Trophoblast cell (in vitro differentiated cells and primary cell): ENCODE measurements around the gene SCLY.
A peak's percentile ranks its signal among the peaks of the same experiment; 100 is the strongest.
"Not testable (repeated sequence)": the region's sequence is repeated elsewhere in the genome, so short reads cannot be mapped to it uniquely, and the experiment has no call there.

ENCODE experiments used
- DNase-seq, 2 donors: peaks; one replicate each; pipeline ENCODE4 v3.0.0-alpha.2; 2016
- H2AFZ ChIP-seq: 2 replicates; pipeline ENCODE4 v1.6.1; 2013; ENCODE audit warnings: low read length, moderate library complexity, mild to moderate bottlenecking; ENCODE audit not compliant: insufficient read depth, poor library complexity
- H2AK5ac ChIP-seq: 2 replicates; pipeline ENCODE4 v1.6.1; 2013; ENCODE audit warnings: mild to moderate bottlenecking, low read length
- H2BK120ac ChIP-seq: 2 replicates; pipeline ENCODE4 v1.6.1; 2013; ENCODE audit warnings: low read length, mild to moderate bottlenecking, moderate library complexity; ENCODE audit not compliant: insufficient read depth, poor library complexity
- H2BK12ac ChIP-seq: 2 replicates; pipeline ENCODE4 v1.6.1; 2013; ENCODE audit warnings: mild to moderate bottlenecking, low read length, moderate library complexity
- H2BK5ac ChIP-seq: 2 replicates; pipeline ENCODE4 v1.6.1; 2013; ENCODE audit warnings: low read length, low read depth, moderate library complexity, mild to moderate bottlenecking; ENCODE audit not compliant: poor library complexity
- H3K14ac ChIP-seq: 2 replicates; pipeline ENCODE4 v1.6.1; 2013; ENCODE audit warnings: mild to moderate bottlenecking, low read length
- H3K18ac ChIP-seq: 2 replicates; pipeline ENCODE4 v1.6.1; 2013; ENCODE audit warnings: mild to moderate bottlenecking, low read length
- H3K23ac ChIP-seq: 2 replicates; pipeline ENCODE4 v1.6.1; 2013; ENCODE audit warnings: low read length
- H3K27ac ChIP-seq: 2 replicates; pipeline ENCODE4 v1.5.1; 2013; ENCODE audit warnings: low read depth, mild to moderate bottlenecking, inconsistent platforms, low read length, moderate library complexity
- H3K27me3 ChIP-seq: 2 replicates; pipeline ENCODE4 v1.6.1; 2013; ENCODE audit warnings: inconsistent platforms, mild to moderate bottlenecking, low read length, moderate library complexity; ENCODE audit not compliant: insufficient read depth
- H3K36me3 ChIP-seq, 2 experiments: 1 replicate in 1 of 2; 2 replicates in 1 of 2; pipeline ENCODE4 v1.6.1; 2013; ENCODE audit warnings: low read length in 2 of 2, mild to moderate bottlenecking in 2 of 2, moderate library complexity in 1 of 2; ENCODE audit not compliant: insufficient read depth in 2 of 2, control insufficient read depth in 1 of 2
- H3K4ac ChIP-seq: 2 replicates; pipeline ENCODE4 v1.6.1; 2013; ENCODE audit warnings: low read depth, mild to moderate bottlenecking, low read length, moderate library complexity
- H3K4me1 ChIP-seq, 2 experiments: 1 replicate in 1 of 2; 2 replicates in 1 of 2; pipeline ENCODE4 v1.6.1; 2013; ENCODE audit warnings: low read length in 2 of 2, mild to moderate bottlenecking in 2 of 2, moderate library complexity in 1 of 2; ENCODE audit not compliant: insufficient read depth in 2 of 2, control insufficient read depth in 1 of 2
- H3K4me2 ChIP-seq: 2 replicates; pipeline ENCODE4 v1.6.1; 2013; ENCODE audit warnings: inconsistent platforms, mild to moderate bottlenecking, low read length, moderate library complexity
- H3K4me3 ChIP-seq: 2 replicates; pipeline ENCODE4 v1.5.1; 2013; ENCODE audit warnings: mild to moderate bottlenecking, low read depth, low read length, inconsistent platforms
- H3K79me1 ChIP-seq: one replicate; pipeline ENCODE4 v1.6.1; 2013; ENCODE audit warnings: low read length
- H3K79me2 ChIP-seq: 2 replicates; pipeline ENCODE4 v1.6.1; 2013; ENCODE audit warnings: low read length, mild to moderate bottlenecking; ENCODE audit not compliant: control insufficient read depth, insufficient read depth, poor library complexity
- H3K9ac ChIP-seq: 2 replicates; pipeline ENCODE4 v1.6.1; 2013; ENCODE audit warnings: mild to moderate bottlenecking, low read length
- H3K9me3 ChIP-seq: 2 replicates; pipeline ENCODE4 v1.6.1; 2013; ENCODE audit warnings: low read depth, mild to moderate bottlenecking, control low read depth, inconsistent platforms, low read length; ENCODE audit not compliant: insufficient read depth
- H4K12ac ChIP-seq: 2 replicates; pipeline ENCODE4 v1.6.1; 2013; ENCODE audit warnings: low read depth, mild to moderate bottlenecking, low read length, moderate library complexity
- H4K8ac ChIP-seq: 2 replicates; pipeline ENCODE4 v1.6.1; 2013; ENCODE audit warnings: low read depth, mild to moderate bottlenecking, low read length, moderate library complexity
- H4K91ac ChIP-seq: one replicate; pipeline ENCODE4 v1.6.1; 2013; ENCODE audit warnings: low read depth, mild to moderate bottlenecking, low read length, moderate library complexity
- WGBS: extraction: QIAGEN DNeasy Blood & Tissue Kit; methylation state at CpG from one replicate; pipeline ENCODE4 v1.1.7; 2013; ENCODE audit warnings: missing lambda C conversion rate; ENCODE audit not compliant: insufficient read length, insufficient coverage; ENCODE audit errors: extremely low coverage; 5-methylcytosine and 5-hydroxymethylcytosine counted together

Gene SCLY

GRCh38 chr2:238032755-238033337, 28.0 kb upstream of the SCLY start:
- Histone ChIP-seq H3K4me3 (peak overlapping the region; percentile 30), H3K27me3 (no peaks in the 10 kb centered on the region), H3K27ac (peak overlapping the region; percentile 38), H3K9me3 (no peaks in the 10 kb centered on the region), H3K79me1 (no peaks in the 10 kb centered on the region), H3K79me2 (no peaks in the 10 kb centered on the region), H3K4me2 (no peak overlapping the region), H3K18ac (no peak overlapping the region), H4K8ac (no peak overlapping the region), H4K91ac (no peak overlapping the region), H3K9ac (no peak overlapping the region), H3K36me3 (peaks cover 26% of the 10 kb centered on the region in 2 experiments), H4K12ac (no peak overlapping the region), H2AK5ac (no peak overlapping the region), H2AFZ (no peak overlapping the region), H3K23ac (no peak overlapping the region), H3K4me1 (peaks cover 3% of the 10 kb centered on the region in 2 experiments), H3K4ac (no peak overlapping the region), H2BK120ac (no peak overlapping the region), H2BK12ac (no peak overlapping the region), H2BK5ac (no peak overlapping the region), H3K14ac (no peak overlapping the region)
- no CpG with 5 or more reads among the region's 4 CpGs for WGBS
- DNase-seq: no peak

- not testable (repeated sequence) for DNase-seq, H3K23ac ChIP-seq, H2BK5ac ChIP-seq, H3K9me3 ChIP-seq, H3K27me3 ChIP-seq, H2AK5ac ChIP-seq, H3K27ac ChIP-seq, H3K79me2 ChIP-seq, H4K91ac ChIP-seq, H2BK120ac ChIP-seq, H4K8ac ChIP-seq, H2AFZ ChIP-seq, H3K4me1 ChIP-seq, H3K14ac ChIP-seq, H4K12ac ChIP-seq, H3K9ac ChIP-seq, H3K4me2 ChIP-seq, H3K79me1 ChIP-seq, H3K4me3 ChIP-seq, H2BK12ac ChIP-seq, H3K18ac ChIP-seq, H3K4ac ChIP-seq
- H3K36me3 ChIP-seq: peaks cover 35% of the 10 kb centered on the region in 2 experiments
- WGBS: no CpG with 5 or more reads among the region's 9 CpGs
These were observed 26.8 kb upstream of the SCLY start for GRCh38 chr2:238033991-238034390.

GRCh38 chr2:238038203-238038602, 22.6 kb upstream of the SCLY start:
- Histone ChIP-seq H4K91ac (no peak overlapping the region), H2BK5ac (no peak overlapping the region), H3K9me3 (peaks cover 4% of the 10 kb centered on the region), H3K36me3 (peaks cover 43 to 52% of the 10 kb centered on the region in 2 experiments), H3K79me2 (no peaks in the 10 kb centered on the region), H3K4me1 (no peaks in the 10 kb centered on the region), H2AK5ac (no peak overlapping the region), H3K4ac (no peak overlapping the region), H3K4me2 (no peak overlapping the region), H4K12ac (no peak overlapping the region), H3K4me3 (no peak overlapping the region), H2AFZ (no peak overlapping the region), H3K14ac (no peak overlapping the region), H3K18ac (no peak overlapping the region), H3K27ac (no peak overlapping the region), H3K23ac (no peak overlapping the region), H4K8ac (no peak overlapping the region), H2BK12ac (no peak overlapping the region), H3K27me3 (no peaks in the 10 kb centered on the region), H3K9ac (no peak overlapping the region), H2BK120ac (no peak overlapping the region), H3K79me1 (no peaks in the 10 kb centered on the region)
- WGBS: no CpG with 5 or more reads among the region's 8 CpGs
- DNase-seq: no peak

DNA sequence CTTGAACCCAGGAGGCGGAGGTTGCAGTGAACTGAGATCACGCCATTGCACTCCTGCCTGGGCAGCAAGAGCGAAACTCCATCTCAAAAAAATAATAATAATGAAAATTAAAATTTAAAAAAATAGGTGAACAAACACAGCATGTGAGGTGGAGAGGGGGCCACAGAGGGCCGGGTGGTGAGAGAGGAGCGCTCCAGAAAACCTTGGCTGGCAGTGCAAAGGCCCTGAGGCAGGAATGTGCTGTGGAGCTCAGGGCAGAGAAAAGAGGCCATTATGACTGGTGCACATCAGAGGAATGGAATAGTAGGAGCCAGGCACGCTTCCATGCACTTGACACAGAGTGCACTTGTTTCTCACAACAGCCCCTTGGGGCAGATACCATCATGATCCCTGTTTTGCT, 21.6 kb upstream of the SCLY start:
- no peak overlapping the region for H3K23ac ChIP-seq
- no peaks in the 10 kb centered on the region for H3K27me3 ChIP-seq
- no peak overlapping the region for H2BK12ac ChIP-seq
- H3K4ac ChIP-seq: no peak overlapping the region
- H3K27ac ChIP-seq: no peak overlapping the region
- H4K12ac ChIP-seq: no peak overlapping the region
- peaks cover 47 to 61% of the 10 kb centered on the region in 2 experiments for H3K36me3 ChIP-seq
- H3K79me1 ChIP-seq: no peaks in the 10 kb centered on the region
- no CpG with 5 or more reads among the region's 6 CpGs for WGBS
- H3K4me3 ChIP-seq: no peak overlapping the region
- no peak overlapping the region for H3K14ac ChIP-seq
- no peak overlapping the region for H4K91ac ChIP-seq
- H2AK5ac ChIP-seq: no peak overlapping the region
- no peaks in the 10 kb centered on the region for H3K4me1 ChIP-seq
- no peak overlapping the region for H3K4me2 ChIP-seq
- H3K9me3 ChIP-seq: peaks cover 4% of the 10 kb centered on the region
- H2AFZ ChIP-seq: no peak overlapping the region
- H3K18ac ChIP-seq: no peak overlapping the region
- no peak overlapping the region for H2BK5ac ChIP-seq
- DNase-seq: no peak
- H3K9ac ChIP-seq: no peak overlapping the region
- no peaks in the 10 kb centered on the region for H3K79me2 ChIP-seq
- H4K8ac ChIP-seq: no peak overlapping the region
- H2BK120ac ChIP-seq: no peak overlapping the region
